Ishikawa (cell line): ENCODE measurements around the gene CLDN9.

ENCODE experiments used
- CEBPB ChIP-seq: IDR thresholded peaks from 2 replicates; pipeline ENCODE4 v1.6.1; 2012
- CREB1 ChIP-seq: IDR thresholded peaks from 2 replicates; pipeline ENCODE4 v1.6.1; 2012; ENCODE audit warnings: low read depth
- EGR1 ChIP-seq: IDR thresholded peaks from 2 replicates; pipeline ENCODE4 v1.6.1; 2012
- EP300 ChIP-seq: IDR thresholded peaks from 2 replicates; pipeline ENCODE4 v1.6.1; 2012; ENCODE audit warnings: borderline replicate concordance
- FOXM1 ChIP-seq: IDR thresholded peaks from 2 replicates; pipeline ENCODE4 v1.6.1; 2012; ENCODE audit warnings: low read depth, borderline replicate concordance
- MAX ChIP-seq: IDR thresholded peaks from 2 replicates; pipeline ENCODE4 v1.6.1; 2012
- NFIC ChIP-seq: IDR thresholded peaks from 2 replicates; pipeline ENCODE4 v1.6.1; 2012
- RAD21 ChIP-seq: IDR thresholded peaks from 2 replicates; pipeline ENCODE4 v1.6.1; 2012; ENCODE audit warnings: low read depth
- REST ChIP-seq: IDR thresholded peaks from 2 replicates; pipeline ENCODE4 v1.6.1; 2012; ENCODE audit warnings: low read depth, mild to moderate bottlenecking
- TAF1 ChIP-seq: IDR thresholded peaks from 2 replicates; pipeline ENCODE4 v1.6.1; 2012; ENCODE audit warnings: low read depth, mild to moderate bottlenecking
- TCF12 ChIP-seq: IDR thresholded peaks from 2 replicates; pipeline ENCODE4 v1.6.1; 2012; ENCODE audit warnings: low read depth
- TEAD4 ChIP-seq: IDR thresholded peaks from 2 replicates; pipeline ENCODE4 v1.6.1; 2012
- USF1 ChIP-seq: IDR thresholded peaks from 2 replicates; pipeline ENCODE4 v1.6.1; 2012
- YY1 ChIP-seq: IDR thresholded peaks from 2 replicates; pipeline ENCODE4 v1.6.1; 2012; ENCODE audit warnings: low read depth
- ZBTB7A ChIP-seq: IDR thresholded peaks from 2 replicates; pipeline ENCODE4 v1.6.1; 2012; ENCODE audit warnings: low read depth

CLDN9 gene

GRCh38 chr16:3009568-3010390 is 2.9 kb upstream of the CLDN9 start:
- TF ChIP-seq EP300 (peak; percentile 89), TAF1 (0 out of 2 replicates have a peak, but pooled peaks have one; percentile 23), YY1 (peak; percentile 67), EGR1 (no peak; the same call in 1 of the 2 replicates), RAD21 (no peak), MAX (peak; percentile 73), ZBTB7A (peak; percentile 97), TCF12 (peak; percentile 95), USF1 (peak; percentile 27; the same call in 1 of the 2 replicates), CREB1 (0 out of 2 replicates have a peak, but pooled peaks have one; percentile 17), NFIC (peak; percentile 86), FOXM1 (peak; percentile 69; the same call in 1 of the 2 replicates), REST (no peak), CEBPB (peak; percentile 35; the same call in 1 of the 2 replicates), TEAD4 (peak; percentile 96)

GRCh38 chr16:3010510-3010909 is 2.2 kb upstream of the CLDN9 start:
- no peak for TF ChIP-seq CREB1
- TF ChIP-seq EP300, result no peak
- no peak for TF ChIP-seq REST
- no peak for TF ChIP-seq MAX
- no peak for TF ChIP-seq TAF1
- TF ChIP-seq TCF12, result no peak
- no peak for TF ChIP-seq TEAD4
- TF ChIP-seq YY1, result no peak
- no peak for TF ChIP-seq EGR1
- no peak for TF ChIP-seq ZBTB7A

GRCh38 chr16:3012246-3012645 is 477 bp upstream of the CLDN9 start:
- TF ChIP-seq FOXM1, result no peak
- no peak for TF ChIP-seq YY1
- no peak for TF ChIP-seq ZBTB7A
- no peak for TF ChIP-seq USF1
- TF ChIP-seq CEBPB, result no peak
- no peak for TF ChIP-seq EGR1
- TF ChIP-seq CREB1, result no peak
- TF ChIP-seq TCF12, result no peak
- TF ChIP-seq EP300, result 0 out of 2 replicates have a peak, but pooled peaks have one; percentile 24
- no peak for TF ChIP-seq TAF1
- 0 out of 2 replicates have a peak, but pooled peaks have one; percentile 34 for TF ChIP-seq TEAD4
- no peak; the same call in 1 of the 2 replicates for TF ChIP-seq NFIC
- TF ChIP-seq RAD21, result peak; percentile 7; the same call in 1 of the 2 replicates
- no peak for TF ChIP-seq REST
- TF ChIP-seq MAX, result no peak
